ENCODE data around the gene EMC8.

The EMC8 gene

DNA sequence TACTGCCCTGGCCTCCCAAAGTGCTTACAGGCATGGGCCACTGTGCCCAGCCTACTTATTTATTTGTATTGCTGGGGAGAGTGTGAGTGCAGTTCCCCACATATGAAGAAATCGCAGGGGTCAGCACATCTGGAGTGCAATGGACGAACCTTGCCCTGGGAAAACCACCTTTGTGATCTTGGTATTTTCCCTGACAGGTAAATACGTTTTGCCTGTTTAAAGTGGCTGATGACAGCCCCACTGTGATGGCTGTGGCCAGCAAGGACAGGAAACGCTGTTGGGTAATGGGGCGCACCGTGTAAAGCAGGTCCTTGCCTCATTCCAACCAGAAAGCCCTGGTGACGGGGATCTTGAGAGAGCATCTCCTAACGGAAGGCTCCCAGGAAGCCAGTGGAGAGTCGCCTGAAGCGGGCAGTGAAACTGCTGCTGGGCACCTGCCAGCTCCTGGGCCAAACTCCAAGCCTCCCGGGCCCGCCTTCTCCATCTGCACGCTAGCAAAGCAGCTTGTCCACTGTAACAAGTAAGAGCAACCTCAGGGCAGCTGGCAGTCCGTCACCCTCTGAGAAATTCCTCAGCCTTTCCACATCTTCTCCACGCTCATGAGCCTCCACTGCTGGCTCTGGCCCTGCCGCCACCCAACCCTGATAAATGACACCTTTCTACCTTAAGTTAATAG is 17.5 kb downstream of the EMC8 start:
- no peak for DNase-seq (ENCODE audit: low spot score)

DNA sequence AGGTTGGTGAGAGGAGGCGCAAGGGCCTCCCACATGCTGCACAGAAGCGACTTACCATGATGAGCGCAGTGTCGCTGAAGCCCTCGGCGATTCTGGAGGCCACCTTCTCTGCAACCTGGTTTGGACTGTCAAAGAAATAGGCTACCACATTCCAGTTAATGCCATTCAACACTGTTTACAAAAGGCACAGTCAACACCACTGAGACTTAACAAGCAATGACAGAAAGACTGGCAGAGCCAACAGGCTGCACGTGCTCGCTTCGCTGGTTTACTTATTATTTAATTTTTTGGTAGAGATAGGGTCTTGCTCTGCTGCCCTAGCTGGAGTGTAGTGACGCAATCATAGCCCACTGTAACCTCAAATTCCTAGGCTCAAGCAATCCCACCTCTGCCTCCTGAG is 18.2 kb downstream of the EMC8 start:
- DNase-seq (ENCODE audit: low spot score): no peak

DNA sequence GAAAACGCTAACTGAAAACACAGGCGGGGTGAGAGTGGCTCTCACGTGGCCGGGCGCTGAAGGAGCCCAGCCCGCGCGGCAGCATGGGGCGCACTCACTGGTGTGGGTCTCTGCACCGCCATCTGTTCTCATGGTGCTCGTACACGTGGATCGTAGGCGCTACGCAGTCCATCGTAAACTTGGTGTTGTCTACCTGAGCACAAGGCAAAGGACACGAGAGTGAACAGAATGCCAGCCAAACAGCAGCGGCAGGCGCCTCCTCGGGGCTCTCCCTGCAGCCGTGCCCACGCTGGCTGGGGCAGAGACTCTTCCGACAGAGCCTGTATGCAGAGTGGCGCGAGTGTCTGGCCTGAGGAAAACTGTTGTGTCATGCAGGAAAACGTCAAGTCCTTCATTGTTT is 19.1 kb downstream of the EMC8 start:
- no peak for DNase-seq (ENCODE audit: low spot score)

DNA sequence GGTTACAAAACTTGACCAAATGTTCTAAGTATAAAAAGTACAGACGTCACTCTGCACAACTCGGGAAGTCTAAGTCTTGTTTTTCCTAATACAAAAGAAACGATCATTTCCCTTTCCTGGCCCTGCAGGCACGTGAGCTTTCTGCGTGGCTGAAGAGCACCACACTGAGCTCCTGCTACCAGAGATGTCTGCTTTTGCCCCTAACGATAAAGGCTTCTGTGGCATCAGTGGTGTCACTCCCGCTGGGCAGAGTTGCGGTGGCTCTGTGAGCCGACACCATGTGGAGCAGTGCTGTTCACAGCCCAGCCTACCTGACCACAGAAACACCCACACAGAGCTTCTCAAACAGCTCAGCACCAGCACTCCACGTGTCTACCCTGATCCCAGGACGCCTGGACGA is 20.5 kb downstream of the EMC8 start:
- no peak for DNase-seq (ENCODE audit: low spot score)

DNA sequence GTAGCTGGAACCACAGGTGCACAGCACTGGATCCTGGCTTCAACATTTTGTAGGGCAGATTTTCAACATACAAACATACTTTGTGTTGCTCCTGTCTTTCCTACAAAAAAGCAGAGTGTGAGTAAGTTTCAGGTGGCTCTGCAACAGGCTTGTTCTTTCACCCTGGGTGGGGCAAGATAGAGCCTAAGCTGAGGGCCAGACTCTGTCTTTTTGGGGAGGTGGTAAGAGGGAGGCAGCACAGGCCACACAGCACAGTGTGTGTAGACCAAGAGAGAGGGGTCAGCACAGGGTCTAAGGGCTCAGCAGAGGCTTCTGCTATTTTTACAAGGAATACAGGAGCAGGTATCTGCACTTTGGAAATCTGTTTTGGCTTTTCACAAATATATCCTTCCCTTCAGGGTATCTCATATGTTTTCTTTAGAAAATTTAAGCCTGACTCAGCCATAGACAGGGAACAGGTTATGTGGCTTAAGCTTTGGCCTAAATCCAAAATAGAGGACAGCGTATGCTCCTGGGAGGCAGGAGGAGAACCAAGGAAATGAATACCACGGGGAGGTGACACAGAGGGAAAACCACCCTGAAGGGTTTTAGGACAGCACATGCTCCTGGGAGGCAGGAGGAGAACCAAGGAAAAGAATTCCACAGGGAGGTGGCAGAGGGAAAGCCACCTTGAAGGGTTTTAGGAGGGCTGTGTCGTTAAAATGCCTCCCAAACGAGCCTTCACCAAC is 21.6 kb downstream of the EMC8 start:
- DNase-seq (ENCODE audit: low spot score): no peak

DNA sequence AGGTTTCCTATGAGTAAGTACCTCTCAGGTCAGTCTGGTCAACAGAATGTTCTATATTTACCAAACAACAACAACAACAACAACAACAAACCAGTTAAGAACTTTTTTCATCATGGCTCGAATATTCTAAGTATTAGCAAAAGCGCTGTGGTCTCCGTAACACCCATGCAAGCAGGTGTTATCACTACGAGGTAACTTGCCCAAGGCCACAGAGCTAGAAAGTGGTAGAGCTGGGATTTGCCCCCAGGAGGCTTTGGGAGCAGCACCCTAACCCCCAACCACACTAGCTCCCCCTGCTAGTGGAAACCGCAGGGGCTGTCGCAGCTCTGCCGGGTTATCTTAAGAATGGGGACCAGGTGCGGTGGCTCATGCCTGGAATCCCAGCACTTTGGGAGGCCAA is 24.5 kb downstream of the EMC8 start:
- no peak for DNase-seq (ENCODE audit: low spot score)

DNA sequence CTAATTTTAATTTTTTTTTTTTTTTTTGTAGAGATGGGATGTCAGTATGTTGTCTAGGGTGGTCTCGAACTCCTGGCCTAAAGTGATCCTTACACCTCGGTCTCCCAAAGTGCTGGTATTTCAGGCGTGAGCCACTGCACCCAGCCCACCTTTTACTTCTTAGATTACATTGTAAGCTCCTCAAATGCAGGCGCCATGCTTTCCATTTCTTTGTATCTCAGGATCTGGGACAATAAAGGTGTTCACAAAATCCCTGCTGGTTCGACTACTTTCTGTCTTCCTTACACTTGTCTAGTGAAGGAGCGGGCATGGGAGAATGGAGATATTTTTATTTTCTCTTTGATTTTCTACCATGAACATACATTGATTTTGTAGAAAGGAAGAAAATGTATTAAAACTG is 25.2 kb downstream of the EMC8 start:
- DNase-seq (ENCODE audit: low spot score): no peak

DNA sequence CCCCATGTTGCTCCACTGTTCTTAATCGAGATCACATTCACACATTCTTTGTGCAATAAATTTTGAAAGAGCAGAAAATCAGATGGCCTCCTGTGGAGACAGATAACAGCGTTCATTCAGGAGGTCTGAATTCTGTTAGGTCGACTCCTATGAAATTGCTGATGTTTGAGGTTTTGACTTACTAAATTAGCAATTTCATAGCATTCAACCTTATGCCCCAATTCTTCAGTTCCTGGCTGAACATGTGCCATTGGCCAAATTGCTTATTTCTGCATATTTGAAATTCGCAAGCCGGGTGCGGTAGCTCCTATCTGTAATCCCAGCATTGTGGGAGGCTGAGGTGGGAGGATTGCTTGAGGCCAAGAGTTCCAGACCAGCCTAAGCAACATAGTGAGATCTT is 26.3 kb downstream of the EMC8 start:
- DNase-seq (ENCODE audit: low spot score): no peak

DNA sequence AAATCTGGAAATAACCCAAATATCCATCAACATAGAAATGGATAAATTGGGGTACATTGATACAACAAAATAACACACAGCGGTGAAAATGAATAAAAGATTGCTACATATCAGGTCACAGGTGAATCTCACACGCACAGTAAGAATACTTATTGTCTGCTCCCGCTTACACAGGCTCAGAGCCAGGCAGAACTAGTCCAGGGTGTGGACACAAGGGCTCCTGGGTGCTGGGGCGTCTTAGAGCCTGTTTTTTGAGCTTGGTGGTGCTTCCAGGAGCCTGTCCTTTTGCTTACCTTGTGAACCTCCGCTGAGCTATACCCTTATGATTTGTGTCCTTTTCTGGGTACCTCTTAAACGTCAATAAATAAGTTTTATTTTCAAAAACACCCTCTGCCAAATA is 28.6 kb downstream of the EMC8 start:
- DNase-seq (ENCODE audit: low spot score): no peak

DNA sequence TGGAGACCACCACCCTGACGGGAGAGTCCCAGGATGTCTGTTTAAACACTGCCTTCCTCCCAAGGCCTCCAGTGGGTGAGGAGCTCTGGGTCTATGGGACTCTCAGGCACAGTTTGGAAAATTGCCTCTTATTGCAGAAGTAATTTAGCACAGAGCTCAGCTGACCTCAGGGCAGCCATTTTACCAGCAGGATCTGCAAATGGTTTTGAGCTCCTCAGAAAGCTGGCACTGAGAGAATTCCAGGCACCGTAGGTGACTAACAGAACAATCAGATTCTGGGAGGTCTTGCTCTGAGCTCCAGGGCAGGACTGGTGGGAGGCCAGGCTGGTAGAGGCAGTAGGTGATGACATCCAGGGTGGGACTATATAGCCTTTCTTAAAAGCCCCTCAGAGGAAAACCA is 31.1 kb downstream of the EMC8 start:
- DNase-seq (ENCODE audit: low spot score): no peak

DNA sequence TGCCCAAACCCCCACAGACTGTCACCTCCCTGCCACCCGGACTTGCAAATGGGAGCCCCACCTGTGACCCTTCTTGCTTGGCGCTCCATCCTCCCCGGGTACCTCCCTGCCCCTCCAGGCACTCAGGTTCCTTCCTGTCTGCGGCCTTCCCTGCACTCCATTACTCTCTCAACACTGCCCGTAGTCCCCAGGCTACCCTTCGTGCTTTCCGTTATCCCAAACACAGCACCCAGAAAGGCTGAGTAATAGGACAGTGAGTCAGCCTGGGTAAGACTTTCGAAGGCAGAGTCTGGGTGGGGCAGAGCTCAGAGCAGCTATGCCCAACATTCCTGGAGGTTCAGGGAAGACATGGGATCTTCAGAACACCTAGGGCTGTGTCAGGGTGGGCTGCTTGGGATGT is 31.8 kb downstream of the EMC8 start:
- no peak for DNase-seq (ENCODE audit: low spot score)

DNA sequence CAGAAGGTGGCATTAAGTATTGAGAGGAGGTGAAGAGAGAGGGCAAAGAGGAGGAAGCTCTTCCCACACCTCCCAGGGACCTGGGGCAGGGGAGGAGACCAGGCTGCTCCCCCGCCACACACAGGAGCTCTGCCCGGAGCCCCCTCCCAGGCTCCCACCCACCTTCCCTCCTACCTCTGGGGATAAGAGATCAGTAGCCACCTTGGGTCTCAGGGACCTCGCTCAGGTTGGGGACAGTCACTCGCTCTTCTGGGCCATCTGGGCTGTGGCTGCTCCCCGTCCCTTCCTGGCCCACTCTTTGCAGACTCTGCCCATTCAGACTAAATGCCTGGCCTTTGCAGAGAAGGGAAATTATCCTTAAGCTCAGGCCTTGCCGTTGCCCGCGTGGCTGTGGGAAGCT is 33.6 kb downstream of the EMC8 start:
- no peak for DNase-seq (ENCODE audit: low spot score)

DNA sequence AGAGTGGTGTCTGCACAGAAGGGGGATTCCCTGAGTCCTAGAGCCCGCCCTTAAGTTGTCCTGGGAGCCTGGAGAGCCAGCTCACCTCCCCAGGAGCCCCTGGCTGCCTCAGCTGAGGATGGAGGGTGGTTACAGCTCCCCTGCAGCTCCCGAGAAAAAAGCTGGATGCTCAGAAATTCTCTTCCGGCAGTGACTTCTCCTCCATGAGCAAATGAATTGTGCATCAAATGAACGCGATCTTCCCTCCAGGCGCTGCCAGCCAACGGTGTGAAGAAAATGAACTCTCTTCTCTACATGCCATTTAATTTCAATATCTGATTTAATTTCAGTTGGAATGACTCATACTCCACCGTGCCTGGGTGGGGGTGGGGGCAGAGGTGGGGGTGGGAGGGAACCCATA is 34.1 kb downstream of the EMC8 start:
- DNase-seq (ENCODE audit: low spot score): no peak

DNA sequence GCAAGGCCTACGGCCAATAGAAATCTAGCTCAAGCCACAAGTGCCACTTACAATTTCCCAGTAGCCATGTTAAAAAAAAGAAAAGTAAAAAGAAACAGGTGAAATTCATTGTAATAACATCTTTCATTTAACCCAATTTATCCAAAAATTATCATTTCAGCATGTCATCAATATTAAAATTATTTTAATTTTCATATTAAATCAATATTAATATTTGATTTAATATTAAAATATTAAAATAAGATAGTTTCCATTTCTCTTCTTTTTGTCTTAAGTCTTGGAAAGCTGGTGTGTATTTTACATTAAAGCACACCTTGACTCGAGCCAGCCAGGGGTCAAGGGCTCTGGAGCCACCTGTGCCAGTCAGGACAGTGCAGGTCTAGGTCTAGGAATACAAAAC is 35.7 kb downstream of the EMC8 start:
- no peak for DNase-seq (ENCODE audit: low spot score)

DNA sequence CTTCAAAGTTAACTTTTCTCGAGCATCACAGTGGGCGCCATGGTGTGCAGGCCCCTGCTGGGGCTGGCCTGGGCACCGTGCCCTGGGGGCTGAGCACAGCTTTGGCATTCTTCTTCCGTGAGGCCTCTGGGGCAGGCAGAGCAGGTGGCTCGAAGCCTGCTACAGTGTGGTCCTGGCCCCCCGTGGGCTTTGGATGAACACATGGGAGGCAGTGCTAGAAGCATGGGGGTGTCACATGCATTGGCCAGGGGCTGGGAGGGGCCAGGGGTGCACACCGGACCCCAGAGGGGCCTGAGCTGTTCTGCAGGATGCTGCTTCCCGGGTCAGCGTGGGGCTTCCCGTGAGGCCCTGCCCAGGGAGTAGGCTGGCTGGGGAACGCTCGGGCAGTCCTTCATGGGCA is 36.4 kb downstream of the EMC8 start:
- no peak for DNase-seq (ENCODE audit: low spot score)

DNA sequence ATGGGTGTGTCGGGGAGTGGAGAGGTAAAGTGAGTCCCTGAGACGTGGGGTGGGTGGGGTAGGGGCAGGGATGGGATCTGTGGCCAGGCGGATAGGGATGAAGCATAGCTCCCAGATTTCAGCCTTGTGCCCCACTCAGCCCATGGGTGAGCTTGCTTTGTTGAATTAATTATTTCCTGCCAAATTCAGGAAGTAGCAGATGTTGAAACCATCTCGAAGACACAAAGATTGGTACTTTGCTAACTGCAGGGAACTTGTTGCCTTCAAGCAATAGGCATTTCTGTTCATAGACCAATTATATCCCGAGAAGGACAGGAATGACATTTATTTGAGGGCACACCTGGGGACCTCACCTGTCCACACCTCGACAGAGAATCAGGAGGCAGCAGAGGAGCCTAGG is 37.5 kb downstream of the EMC8 start:
- DNase-seq (ENCODE audit: low spot score): no peak

DNA sequence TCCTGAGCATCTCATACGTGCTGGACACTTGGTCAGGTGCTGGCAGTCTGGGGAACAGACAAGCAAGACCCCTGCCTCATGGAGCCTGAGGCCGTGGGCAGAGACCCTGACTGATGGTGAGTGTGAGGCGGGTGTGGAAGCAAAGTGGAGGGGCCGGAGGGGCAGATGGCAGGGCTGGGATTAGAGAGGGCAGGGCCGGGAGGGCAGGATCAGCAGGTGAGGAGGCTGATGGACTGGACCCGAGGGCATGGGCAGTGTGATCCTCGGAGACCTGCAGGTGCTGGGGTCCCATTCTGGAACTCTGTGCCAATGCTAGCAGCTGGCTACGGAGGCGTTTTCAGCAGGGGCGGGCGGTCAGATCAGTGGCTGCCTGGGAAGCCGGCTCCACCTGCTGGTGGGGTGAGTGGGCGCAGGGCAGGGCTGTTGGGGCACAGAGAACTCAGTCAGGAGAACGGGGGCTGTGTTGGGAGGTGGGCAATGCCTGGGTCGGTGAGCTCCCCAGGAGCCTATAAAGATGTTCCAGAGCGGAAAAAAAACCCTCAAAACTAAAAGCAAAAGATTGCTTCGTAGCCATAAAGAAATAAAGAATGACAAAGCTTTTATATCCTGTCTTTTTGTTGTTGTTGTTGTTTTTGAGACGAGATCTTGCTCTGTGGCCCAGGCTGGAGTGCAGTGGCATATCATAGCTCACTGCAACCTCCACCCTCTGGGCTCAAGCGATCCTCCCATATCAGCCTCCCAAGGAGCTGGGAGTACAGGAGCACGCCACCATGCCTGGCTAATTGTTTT is 39.5 kb downstream of the EMC8 start:
- peak; percentile 65 for DNase-seq (ENCODE audit: low spot score)

DNA sequence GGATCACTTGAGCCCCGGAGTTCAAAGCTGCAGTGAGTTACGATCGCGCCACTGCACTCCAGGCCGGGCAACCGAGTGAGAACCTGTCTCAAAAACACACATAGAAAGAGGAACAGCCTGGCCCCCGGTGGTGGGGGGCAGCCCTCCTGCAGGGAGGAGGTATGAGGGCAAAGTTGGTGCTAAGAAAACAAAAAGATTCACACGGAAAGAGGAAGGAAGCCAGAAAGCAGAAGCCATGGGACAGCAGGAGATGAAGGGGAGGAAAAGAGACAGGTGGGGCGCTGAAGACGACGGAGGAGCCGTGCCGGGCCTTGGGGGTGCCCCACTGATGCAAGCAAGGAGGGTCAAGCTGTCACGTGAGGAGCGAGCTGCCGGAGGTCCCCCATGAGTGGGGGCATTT is 40.2 kb downstream of the EMC8 start:
- DNase-seq (ENCODE audit: low spot score): no peak

DNA sequence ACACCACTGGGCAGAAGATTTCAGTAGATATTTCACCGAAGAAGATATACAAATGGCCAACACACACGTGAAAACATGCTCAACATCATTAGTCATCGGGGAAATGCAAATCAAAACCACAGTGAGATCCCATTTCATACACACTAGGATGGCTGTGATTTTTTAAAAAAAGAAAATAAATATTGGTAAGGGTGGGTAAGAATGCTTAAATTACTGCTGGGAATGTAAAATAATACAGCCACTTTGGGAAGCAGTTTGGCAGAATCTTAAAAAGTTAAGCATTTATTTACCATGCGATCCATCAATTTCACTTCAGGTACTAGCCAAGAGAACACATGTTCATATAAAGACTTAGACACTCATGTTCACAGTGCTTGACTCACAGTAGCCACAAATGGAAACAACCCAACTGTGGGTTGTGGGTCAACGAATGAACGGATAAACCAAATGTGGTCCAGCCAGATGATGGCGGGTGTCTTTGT is 42.0 kb downstream of the EMC8 start:
- DNase-seq (ENCODE audit: low spot score): no peak

DNA sequence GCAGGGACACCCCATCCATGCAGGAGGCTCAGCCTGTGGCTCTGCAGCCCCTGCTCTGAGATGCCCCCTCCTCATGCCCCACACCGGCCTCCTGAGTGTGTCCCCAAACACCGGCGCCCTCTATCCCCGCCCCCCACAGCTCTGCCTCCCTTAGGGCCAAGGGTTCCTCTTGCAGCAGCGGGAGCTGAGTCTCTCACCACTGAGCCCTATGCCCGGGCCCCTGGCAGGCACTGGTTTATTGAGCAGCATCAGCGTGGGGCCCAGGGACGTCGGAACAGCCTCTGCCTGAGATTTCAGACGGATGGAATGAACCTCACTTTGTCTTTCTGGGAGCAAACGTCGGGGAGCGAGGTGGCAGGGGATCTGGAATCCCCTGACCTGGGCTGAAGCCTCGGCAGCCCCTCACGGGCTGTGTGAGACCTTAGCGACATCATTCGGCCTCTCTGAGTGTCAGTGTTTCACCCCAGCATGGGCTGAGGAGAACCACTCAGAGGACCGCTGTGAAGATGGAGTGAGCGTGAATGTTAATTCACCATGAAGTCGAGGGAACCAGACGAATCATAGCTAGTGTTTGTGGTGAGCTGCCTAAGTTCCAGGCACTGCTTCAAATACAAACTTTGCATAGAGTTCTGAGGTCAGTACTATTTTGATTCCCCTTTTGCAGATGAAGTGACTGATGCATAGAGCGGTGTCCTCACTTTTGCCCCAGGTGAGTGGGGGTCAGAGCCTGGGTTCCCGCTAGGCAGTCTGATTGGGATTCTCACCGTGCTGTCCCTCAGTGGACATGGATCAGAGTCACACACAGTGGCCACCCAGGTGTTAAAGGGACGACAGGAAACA is 43.2 kb downstream of the EMC8 start:
- no peak for DNase-seq (ENCODE audit: low spot score)

DNA sequence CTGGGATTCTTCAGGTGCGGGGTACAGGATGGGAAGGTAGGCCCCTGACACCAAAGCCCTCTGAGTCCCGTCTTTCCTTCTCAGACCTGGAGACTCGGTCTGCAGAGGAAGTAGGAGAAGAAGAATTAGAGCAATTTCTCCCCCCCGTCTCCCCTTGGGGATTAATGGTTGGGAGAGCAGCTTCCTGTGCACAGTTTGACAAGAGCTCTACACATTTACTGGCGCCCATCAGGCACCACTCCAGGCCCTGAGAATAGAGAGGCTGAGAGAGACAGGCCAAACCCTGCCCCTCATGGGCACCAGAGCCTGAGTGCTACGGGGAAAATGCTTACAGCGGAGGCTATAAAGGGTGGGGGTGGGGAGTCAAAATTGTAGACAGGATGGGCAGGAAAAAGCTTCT is 44.9 kb downstream of the EMC8 start:
- no peak for DNase-seq (ENCODE audit: low spot score)

DNA sequence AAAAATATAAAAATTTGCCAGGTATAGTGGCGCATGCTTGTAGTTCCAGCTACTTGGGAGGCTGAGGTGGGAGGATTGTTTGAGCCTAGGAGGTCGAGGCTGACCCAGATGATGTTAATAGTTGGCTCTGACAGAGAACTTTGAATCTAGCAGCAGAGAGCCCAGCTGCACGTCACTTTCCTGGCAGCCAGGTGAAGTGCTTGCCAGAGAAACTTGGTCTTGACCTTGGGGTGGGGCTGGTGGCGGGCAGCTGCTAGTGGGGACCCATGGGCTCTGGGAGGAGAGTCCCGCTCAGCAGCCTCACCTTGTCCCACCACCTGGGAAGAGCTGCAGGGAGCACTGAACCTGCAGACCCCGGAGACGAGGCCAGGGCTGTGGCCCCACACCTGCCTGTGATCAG is 45.4 kb downstream of the EMC8 start:
- DNase-seq (ENCODE audit: low spot score): no peak
